Heart left ventricle (tissue), 16 donors: ENCODE measurements around the gene BBOX1. TPM values are rescaled to one million over a fixed set of nuclear protein-coding genes. Genes with fewer than 3 reads are reported as not detected.
A peak's percentile ranks its signal among the peaks of the same experiment; 100 is the strongest.

Experiments
- ATAC-seq, 4 donors: fragments of 200-7000 bp; cut with Tn5 transposase; one replicate each; pipeline ENCODE4 v1.9.1; 2020 to 2022; ENCODE audit warnings: moderate library complexity in 4 of 4, mild to moderate bottlenecking in 3 of 4, moderate number of reproducible peaks in 1 of 4
- DNase-seq, 5 donors: peaks; one replicate each; pipeline ENCODE4 v3.0.0-alpha.2; 2020
- H3K27ac ChIP-seq, 12 donors: fragments of 200-600 bp; sonication (generic) in 4 of 12; one replicate each; pipeline versions ENCODE4 v1.5.0 to v1.8.0; 2016 to 2022; ENCODE audit warnings: mild to moderate bottlenecking in 2 of 12
- H3K27me3 ChIP-seq, 9 donors: fragments of 200-600 bp; sonication (generic) in 2 of 9; one replicate each; pipeline versions ENCODE4 v1.5.1 to v1.8.0; 2016 to 2022; ENCODE audit warnings: mild to moderate bottlenecking in 3 of 9
- H3K36me3 ChIP-seq, 9 donors: fragments of 200-600 bp; sonication (generic) in 2 of 9; one replicate each; pipeline versions ENCODE4 v1.5.0 to v1.8.0; 2018 to 2022; ENCODE audit warnings: mild to moderate bottlenecking in 2 of 9
- H3K4me1 ChIP-seq, 12 donors: fragments of 200-600 bp; sonication (generic) in 4 of 12; one replicate each; pipeline versions ENCODE4 v1.5.0 to v1.8.0; 2016 to 2022; ENCODE audit warnings: mild to moderate bottlenecking in 3 of 12
- H3K4me3 ChIP-seq, 12 donors: fragments of 200-600 bp; sonication (generic) in 4 of 12; one replicate each; pipeline versions ENCODE4 v1.5.0 to v1.8.0; 2017 to 2022; ENCODE audit warnings: mild to moderate bottlenecking in 9 of 12, moderate library complexity in 4 of 12
- H3K9me3 ChIP-seq, 12 donors: fragments of 200-600 bp; sonication (generic) in 4 of 12; one replicate each; pipeline versions ENCODE4 v1.5.0 to v1.8.0; 2016 to 2022; ENCODE audit warnings: mild to moderate bottlenecking in 1 of 12
- CTCF ChIP-seq, 12 donors: fragments of 200-600 bp; sonication (generic) in 4 of 12; IDR thresholded peaks; one replicate each; pipeline versions ENCODE4 v1.5.0 to v1.8.0; 2018 to 2022; ENCODE audit warnings: antibody characterized with exemption in 12 of 12, mild to moderate bottlenecking in 5 of 12
- POLR2A ChIP-seq, 2 donors: fragments of 450-650 bp; IDR thresholded peaks; one replicate each; pipeline ENCODE4 v1.6.1; 2017; ENCODE audit warnings: antibody characterized with exemption in 2 of 2, mild to moderate bottlenecking in 2 of 2, moderate library complexity in 2 of 2
- WGBS, 4 donors: extraction: QIAGEN DNeasy Blood & Tissue Kit in 2 of 4; methylation state at CpG; one replicate each; pipeline versions ENCODE4 v1.1.5 to v1.1.7; 2013 to 2018; 5-methylcytosine and 5-hydroxymethylcytosine counted together
- intact Hi-C, 10 donors: fragments of 100-400 bp; cut with DNase I; formaldehyde crosslinking; loops; one replicate each; pipeline versions ENCODE4 v1.11.1 to v1.14.2; 2022
- polyA plus RNA-seq, 2 donors: library from polyadenylated mRNA; stranded (reverse); fragments of 200-250 nt; gene quantifications; one replicate each; pipeline ENCODE4 v1.2.3, GENCODE V29; 2013
- total RNA-seq, 9 donors: library from RNA; depleted of rRNA in 2 of 9; stranded (reverse); fragments of >200 nt in 2 of 9; fragmentation: NEBNext Ultra II Directional in 3 of 9; extraction: Animal tissue kit (Norgen Biotek cat#: 25700) in 3 of 9; gene quantifications; one replicate each; pipeline versions ENCODE4 v1.1.0 to v1.2.4, GENCODE V29; 2016 to 2023
- donor health status: ischemic (EF 13 %, LVEDD 7.1; RV severe dilation, severe dysfunction).
- donor health status: healthy with polysubstance abuse.
- donor health status: DM: no; HTN: yes; CAD: no.
- donor health status: DM: no; HTN: no; CAD: no.
- donor health status: ischemic (EF 25% LVEDD 6.9; RV normal size, moderate dysfunction).
- donor health status: ischemic (EF 25% LVEDD 5.7; RV mildly dilated, moderate dysfunction).
- donor health status: healthy.
- donor health status: DM: yes; HTN: yes; CAD: no.
- donor health status: ischemic (EF 35%, LVEDD 5.7; RV mildly dilated, moderate dysfunction).
- donor health status: nonischemic (EF 11% LVEDD 7.7; RV severe dilation, severe dysfunction).
- donor health status: DM: yes; HTN: yes; CAD: no.
- donor health status: PGD.
- donor health status: ischemic (EF 29% LVEDD 5.4; RV normal size, mild dysfunction).
- donor health status: nonischemic (EF 23%, LVEDD 6.1; RV moderate dilation, normal function).

The BBOX1 gene
- total and polyA plus RNA-seq, 11 donors: 0.18 TPM; not detected in 10

- Histone ChIP-seq H3K27me3 (no peaks in the 10 kb centered on the region), H3K4me3 (no peak overlapping the region), H3K9me3 (no peaks in the 10 kb centered on the region), H3K4me1 (peaks cover 0 to 3% (median 0%) of the 10 kb centered on the region in 12 donors), H3K27ac (no peak overlapping the region), H3K36me3 (no peaks in the 10 kb centered on the region)
- WGBS, 4 donors: 88 to 100% (median 96%) methylated on average over 1 of the region's 1 CpG
- DNase-seq (no peak), ATAC-seq (no peak)
- TF ChIP-seq CTCF (IDR thresholded peaks at IDR 0.05) (no peak), POLR2A (IDR thresholded peaks at IDR 0.05) (no peak)
- intact Hi-C loops: loop anchor here in 1 of 10 donors (5.0 to 10.0 kb wide), 2 partner anchors 396 to 858 kb away; no protein-coding TSS in a partner anchor
Observed at GRCh38 chr11:27153136-27153535, 112.5 kb downstream of the BBOX1 start.

GRCh38 chr11:27158456-27159334 lies 118.1 kb downstream of the BBOX1 start:
- Histone ChIP-seq H3K27ac (no peak overlapping the region), H3K4me3 (no peak overlapping the region), H3K36me3 (no peaks in the 10 kb centered on the region), H3K27me3 (no peaks in the 10 kb centered on the region), H3K9me3 (no peaks in the 10 kb centered on the region), H3K4me1 (no peaks in the 10 kb centered on the region)
- peak; percentile 58 to 96 (median 82) for ATAC-seq
- peak in 3 of 5 donors; percentile 33 to 36 (median 34) for DNase-seq
- TF ChIP-seq CTCF (IDR thresholded peaks at IDR 0.05) (peak; percentile 34 to 79 (median 68)), POLR2A (IDR thresholded peaks at IDR 0.05) (no peak)
- intact Hi-C loops: loop anchor here in 9 of 10 donors (1.0 to 10.0 kb wide), 7 partner anchors 404 to 864 kb away; no protein-coding TSS in a partner anchor
- 37 to 38% (median 38%) methylated on average over 10 of the region's 10 CpGs for WGBS, 4 donors

DNA sequence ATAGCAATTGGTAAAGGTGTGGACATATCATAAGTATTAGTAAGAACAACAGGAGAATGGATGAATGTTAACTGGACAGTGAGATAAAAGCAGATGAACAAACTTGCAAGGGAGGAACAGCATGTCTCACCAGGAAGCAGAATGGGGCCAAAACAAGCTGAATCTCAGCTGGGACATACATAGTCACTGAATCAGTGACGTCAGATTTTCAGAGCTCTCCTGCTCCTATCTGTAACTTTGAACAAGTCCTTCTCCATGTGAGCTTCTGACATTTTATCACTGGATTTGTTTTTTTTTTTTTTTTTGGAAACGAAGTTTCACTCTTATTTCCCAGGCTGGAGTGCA lies 118.7 kb downstream of the BBOX1 start:
- H3K27me3 ChIP-seq: no peaks in the 10 kb centered on the region
- H3K4me3 ChIP-seq: no peak overlapping the region
- TF ChIP-seq POLR2A (IDR thresholded peaks at IDR 0.05) (no peak), CTCF (IDR thresholded peaks at IDR 0.05) (no peak)
- no peaks in the 10 kb centered on the region for H3K36me3 ChIP-seq
- WGBS, 4 donors: 37 to 56% (median 41%) methylated on average over 2 of the region's 2 CpGs
- no peak overlapping the region for H3K27ac ChIP-seq
- DNase-seq: no peak
- H3K4me1 ChIP-seq: no peaks in the 10 kb centered on the region
- intact Hi-C loops: loop anchor here in 9 of 10 donors (2.0 to 10.0 kb wide), 6 partner anchors 405 to 865 kb away; no protein-coding TSS in a partner anchor
- no peaks in the 10 kb centered on the region for H3K9me3 ChIP-seq
- ATAC-seq: peak in 3 of 4 donors; percentile 26 to 76 (median 34)

DNA sequence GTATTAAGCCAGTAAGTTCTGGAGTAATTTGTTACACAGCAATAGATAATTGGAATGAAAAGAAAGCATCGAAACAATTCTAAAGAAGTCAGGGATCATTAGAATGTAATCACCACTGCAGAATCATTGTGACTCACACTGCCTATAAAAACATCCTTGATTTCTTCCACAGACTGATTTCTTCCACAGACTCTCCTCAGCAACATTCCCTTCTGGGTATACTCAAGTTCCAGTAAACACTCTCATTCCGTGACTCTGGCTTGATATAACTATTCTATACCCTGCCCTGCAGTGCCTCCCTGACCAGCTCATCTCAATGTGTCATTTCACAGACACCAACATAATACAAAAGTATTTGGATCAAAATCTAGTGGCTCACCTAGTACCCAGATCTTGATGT lies 120.5 kb downstream of the BBOX1 start:
- intact Hi-C loops: loop anchor here in 1 of 10 donors (2.0 kb wide), 1 partner anchor 408 kb away; no protein-coding TSS in a partner anchor
- ATAC-seq (no peak), DNase-seq (no peak)
- no peaks in the 10 kb centered on the region for H3K27me3 ChIP-seq
- no peaks in the 10 kb centered on the region for H3K9me3 ChIP-seq
- H3K4me3 ChIP-seq: no peak overlapping the region
- TF ChIP-seq CTCF (IDR thresholded peaks at IDR 0.05): no peak
- no peak for TF ChIP-seq POLR2A (IDR thresholded peaks at IDR 0.05)
- H3K27ac ChIP-seq: no peak overlapping the region
- no peaks in the 10 kb centered on the region for H3K36me3 ChIP-seq
- no peaks in the 10 kb centered on the region for H3K4me1 ChIP-seq
- WGBS, 4 donors: 72 to 86% (median 81%) methylated on average over 2 of the region's 2 CpGs
